Measurements from ENCODE around the gene U2SURP. TPM values are rescaled to one million over a fixed set of nuclear protein-coding genes. Genes with fewer than 3 reads are reported as not detected.

U2SURP gene
- 61.7 and 90.0 TPM in 2 replicates for total RNA-seq (2014; rRNA removed; shearing (Covaris generic))

GRCh38 chr3:143001369-143002082 lies at the start of gene U2SURP:
U2SURP (plus strand) TSS chr3:143001570; CDS start chr3:143001629, 59 bp downstream.
- peak; percentile 99 for DNase-seq (ENCODE audit: low spot score)

DNA sequence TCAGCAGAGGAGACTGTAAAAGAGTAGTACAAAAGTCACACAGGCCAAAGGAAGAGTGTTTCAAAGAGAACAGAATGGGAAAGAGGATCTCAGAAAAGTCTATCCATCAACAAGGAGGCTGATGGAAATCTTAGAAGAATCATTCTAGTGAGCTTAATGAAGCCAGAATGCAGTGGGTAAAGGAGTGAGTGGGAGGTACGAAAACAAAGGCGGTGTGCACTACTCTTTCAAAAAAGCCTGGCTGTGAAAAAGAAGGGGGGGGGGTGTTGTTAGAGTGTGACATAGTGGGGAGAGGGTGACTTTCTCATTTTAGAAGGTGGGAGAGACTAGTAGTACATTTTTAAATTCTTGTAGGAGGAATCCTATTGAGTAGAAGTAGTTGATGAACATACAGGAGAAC lies 49.6 kb upstream of the U2SURP start:
- no peak for DNase-seq (ENCODE audit: low spot score)

DNA sequence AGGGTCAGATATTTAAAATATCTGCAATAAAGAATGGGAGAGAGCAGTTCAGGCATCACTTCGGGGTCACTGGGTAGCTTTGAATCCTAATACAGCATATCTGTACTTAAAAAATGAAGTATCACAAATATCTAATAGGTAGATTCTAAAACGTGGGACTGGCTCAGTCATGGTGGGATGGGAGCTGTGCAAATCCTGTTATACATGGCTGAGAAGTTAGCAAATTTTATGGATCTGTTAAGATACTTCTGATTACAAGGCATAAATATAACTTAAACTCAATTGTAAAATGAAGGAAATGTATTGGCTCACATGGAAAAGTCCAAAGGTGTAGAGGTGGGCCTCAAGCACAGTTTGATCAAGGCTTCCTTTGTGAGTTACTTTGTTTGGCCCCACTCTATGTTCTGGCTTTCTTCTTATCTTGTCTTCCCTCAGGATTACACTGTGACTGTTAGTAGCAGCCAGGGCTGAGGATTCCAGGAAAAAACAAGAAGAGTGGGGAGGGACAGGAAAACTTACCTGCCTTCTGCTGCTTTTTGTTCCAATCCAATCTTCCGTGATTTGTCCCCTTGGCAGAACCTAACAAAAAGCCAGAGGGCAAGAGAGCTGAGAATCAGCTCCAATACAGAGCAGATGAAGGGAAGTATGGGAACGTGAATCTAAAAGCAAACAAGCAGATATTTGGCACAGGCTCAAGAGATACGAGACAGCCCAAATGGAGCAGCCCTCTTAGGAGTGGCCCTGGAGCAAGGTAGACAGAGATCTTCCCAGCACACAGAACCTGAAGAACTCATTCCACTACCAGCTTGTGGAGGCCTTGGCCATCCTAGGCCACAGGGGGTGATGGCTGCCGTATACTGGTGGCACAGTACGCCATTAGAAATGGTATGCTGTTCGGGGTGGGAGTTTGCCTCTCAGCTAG lies 48.8 kb upstream of the U2SURP start:
- no peak for DNase-seq (ENCODE audit: low spot score)

- DNase-seq (ENCODE audit: low spot score): no peak
Observed at GRCh38 chr3:142953443-142953842, 47.9 kb upstream of the U2SURP start.

DNA sequence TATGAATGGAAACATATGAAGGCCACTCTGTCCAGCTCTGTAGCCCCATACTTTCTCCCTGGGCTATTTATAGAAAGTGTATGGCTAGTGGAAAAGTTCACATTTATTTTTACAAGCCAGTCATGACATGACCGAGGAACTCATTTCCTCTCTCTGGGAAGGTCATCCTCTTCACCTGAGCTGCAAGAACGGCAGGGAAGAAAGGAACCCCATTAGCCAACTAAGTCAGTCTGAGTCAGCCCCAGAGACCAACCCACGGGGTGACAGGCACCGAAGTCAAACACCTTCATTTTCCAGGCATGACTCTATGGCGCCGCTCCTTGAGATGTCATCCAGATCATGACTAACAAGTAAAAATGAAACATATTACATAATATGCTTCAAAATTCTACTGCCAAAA lies 42.7 kb upstream of the U2SURP start:
- no peak for DNase-seq (ENCODE audit: low spot score)

DNA sequence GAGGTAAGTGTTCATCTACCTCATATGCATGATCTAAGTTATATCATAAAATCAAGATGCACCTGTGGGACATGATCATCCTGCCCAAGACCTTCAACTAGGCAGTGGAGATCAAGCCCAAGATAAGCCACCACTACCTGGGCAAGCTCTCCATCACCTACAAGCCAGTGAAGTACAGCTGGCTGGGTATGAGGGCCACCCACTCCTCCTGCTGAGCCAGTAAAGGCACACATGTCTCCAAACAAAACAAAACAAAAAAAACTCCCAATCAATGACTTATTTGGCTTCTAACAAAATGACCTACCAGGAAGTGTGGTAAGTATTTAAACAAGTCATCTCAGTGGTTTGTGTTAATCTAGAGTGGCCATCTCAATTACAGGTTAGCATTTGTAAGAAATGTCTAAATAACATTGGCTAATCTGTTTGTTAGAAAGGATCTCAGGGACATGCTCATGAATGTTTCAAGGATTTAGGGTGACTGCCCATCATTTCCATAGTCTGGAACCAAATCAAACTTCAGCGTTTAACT lies 41.0 kb upstream of the U2SURP start:
- no peak for DNase-seq (ENCODE audit: low spot score)

GRCh38 chr3:142961539-142961938 lies 39.8 kb upstream of the U2SURP start:
- no peak for DNase-seq (ENCODE audit: low spot score)

GRCh38 chr3:142962175-142962519 lies 39.2 kb upstream of the U2SURP start:
- no peak for DNase-seq (ENCODE audit: low spot score)

- DNase-seq (ENCODE audit: low spot score): no peak
Observed at GRCh38 chr3:142962520-142963233, 38.7 kb upstream of the U2SURP start.

DNA sequence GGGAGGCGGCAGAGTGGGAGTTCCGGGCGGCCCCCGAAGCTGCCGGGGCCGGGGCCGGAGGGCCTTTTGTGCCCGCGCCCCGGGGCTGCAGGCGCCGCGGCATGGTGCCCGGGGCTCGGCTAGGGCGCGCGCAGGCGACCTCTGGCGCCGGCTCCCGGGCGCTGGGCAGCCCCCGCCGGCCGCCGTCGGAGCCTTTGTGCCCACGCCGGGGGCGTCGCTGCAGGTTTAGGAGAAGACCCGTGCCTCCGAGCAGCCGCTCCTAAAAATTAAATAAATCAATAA lies 38.2 kb upstream of the U2SURP start:
- no peak for DNase-seq (ENCODE audit: low spot score)

- DNase-seq (ENCODE audit: low spot score): no peak
Observed at GRCh38 chr3:142963516-142964448, 37.6 kb upstream of the U2SURP start, which contains the start of gene PAQR9. PAQR9 (minus strand) TSS chr3:142963674; CDS start chr3:142963336, 338 bp downstream.

- no peak for DNase-seq (ENCODE audit: low spot score)
Observed at GRCh38 chr3:142965581-142965980, 35.8 kb upstream of the U2SURP start.

- DNase-seq (ENCODE audit: low spot score): no peak
Observed at GRCh38 chr3:142966808-142967207, 34.6 kb upstream of the U2SURP start.

DNA sequence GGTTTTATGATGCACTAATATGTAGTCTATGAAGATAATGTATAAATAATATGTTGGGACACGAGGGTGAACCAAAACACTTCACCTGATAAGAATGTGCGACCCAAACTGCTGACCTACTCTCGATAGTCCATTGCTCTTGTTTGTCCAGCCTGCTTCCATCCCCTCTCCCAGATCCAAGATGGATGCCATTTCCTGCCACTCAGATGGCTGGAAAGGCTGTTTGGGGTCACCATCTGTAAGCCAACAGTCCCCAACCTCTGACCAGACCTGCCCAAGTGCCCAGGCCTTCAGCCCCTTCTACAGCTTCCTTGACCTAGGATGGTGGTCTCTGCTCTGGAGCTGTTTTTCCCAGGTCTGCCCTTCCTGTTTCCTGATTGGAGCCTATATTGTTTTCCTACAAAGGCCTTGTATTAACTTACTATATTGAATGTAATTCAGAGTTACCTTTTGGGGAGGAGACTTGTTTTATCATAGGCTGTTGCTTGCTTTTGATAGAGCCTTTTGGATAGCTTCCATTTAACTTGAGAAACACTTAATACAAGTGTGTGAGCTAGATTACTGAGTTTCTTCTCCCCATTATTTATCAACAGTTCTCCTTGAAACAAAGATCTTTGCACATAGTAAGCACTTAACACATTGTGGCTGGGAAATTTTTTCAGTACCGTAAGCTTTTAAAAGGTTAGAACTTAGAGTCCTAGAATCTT lies 32.9 kb upstream of the U2SURP start:
- no peak for DNase-seq (ENCODE audit: low spot score)

GRCh38 chr3:142971431-142971830 lies 29.9 kb upstream of the U2SURP start:
- DNase-seq (ENCODE audit: low spot score): no peak

- no peak for DNase-seq (ENCODE audit: low spot score)
Observed at GRCh38 chr3:142972092-142972753, 29.1 kb upstream of the U2SURP start.

- DNase-seq (ENCODE audit: low spot score): no peak
Observed at GRCh38 chr3:142973217-142974009, 28.0 kb upstream of the U2SURP start.

DNA sequence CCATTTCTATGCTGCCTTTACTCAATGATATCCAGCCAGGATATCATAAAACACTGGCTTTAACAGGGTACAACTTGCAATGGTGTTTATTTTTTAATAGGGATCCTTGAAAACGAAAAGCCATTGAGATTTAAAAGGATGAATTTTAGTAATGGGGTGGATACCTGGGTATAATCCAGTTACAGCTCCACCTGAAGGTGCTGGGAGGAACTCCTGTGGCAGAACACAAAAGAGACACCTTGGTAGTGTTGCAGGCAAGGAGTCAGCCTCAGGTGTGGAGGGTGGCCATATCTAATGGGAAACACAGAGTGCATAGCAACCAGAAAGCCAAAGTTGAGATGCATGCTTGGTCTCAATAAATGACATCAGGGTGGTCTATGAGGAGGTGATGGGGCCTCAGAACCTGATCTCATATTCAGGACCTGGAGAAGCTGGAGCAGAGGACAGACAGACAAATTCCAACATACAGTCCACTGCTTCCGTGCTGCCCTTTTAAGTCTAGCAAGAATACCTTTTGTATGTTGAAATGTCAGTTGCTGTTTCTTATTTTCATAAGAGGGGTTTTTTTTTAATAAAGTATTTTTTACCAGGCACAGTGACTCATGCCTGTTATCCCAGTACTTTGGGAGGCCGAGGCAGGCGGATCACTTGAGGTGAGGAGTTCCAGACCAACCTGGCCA lies 25.9 kb upstream of the U2SURP start:
- no peak for DNase-seq (ENCODE audit: low spot score)
